Lung (tissue), 12 donors: ENCODE results near the gene FKBP5. TPM values are rescaled to one million over a fixed set of nuclear protein-coding genes. Genes with fewer than 3 reads are reported as not detected.
"Not testable (repeated sequence)": the region's sequence is repeated elsewhere in the genome, so short reads cannot be mapped to it uniquely, and the experiment has no call there.

ENCODE experiments used
- ATAC-seq: fragments of 200-7000 bp; cut with Tn5 transposase; one replicate; pipeline ENCODE4 v1.9.1; 2020; ENCODE audit warnings: moderate number of reproducible peaks; ENCODE audit not compliant: insufficient read depth, low FRiP score
- DNase-seq, 3 donors: peaks; one replicate each; pipeline ENCODE4 v3.0.0-alpha.2; 2013 to 2017
- H3K27ac ChIP-seq, 2 donors: one replicate each; pipeline ENCODE4 v1.5.1; 2013; ENCODE audit warnings: mild to moderate bottlenecking in 2 of 2, moderate library complexity in 2 of 2, control low read depth in 1 of 2, inconsistent platforms in 1 of 2, low read depth in 1 of 2, low read length in 1 of 2
- H3K27me3 ChIP-seq, 3 donors: one replicate each; pipeline ENCODE4 v1.5.1; 2013; ENCODE audit warnings: low read length in 2 of 3; ENCODE audit not compliant: control insufficient read depth in 3 of 3, insufficient read depth in 3 of 3
- H3K36me3 ChIP-seq, 4 donors: one replicate each; pipeline ENCODE4 v1.5.1; 2013; ENCODE audit warnings: low read length in 4 of 4, mild to moderate bottlenecking in 1 of 4, moderate library complexity in 1 of 4; ENCODE audit not compliant: control insufficient read depth in 4 of 4, insufficient read depth in 4 of 4
- H3K4me1 ChIP-seq, 5 donors: one replicate each; pipeline ENCODE4 v1.5.1; 2013; ENCODE audit warnings: low read length in 5 of 5, mild to moderate bottlenecking in 2 of 5, moderate library complexity in 1 of 5; ENCODE audit not compliant: control insufficient read depth in 5 of 5, insufficient read depth in 5 of 5
- H3K4me3 ChIP-seq: one replicate; pipeline ENCODE4 v1.5.1; 2013; ENCODE audit warnings: mild to moderate bottlenecking, control low read depth, moderate library complexity
- H3K9ac ChIP-seq, 2 donors: one replicate each; pipeline ENCODE4 v1.5.1; 2013; ENCODE audit warnings: low read length in 2 of 2, control low read depth in 1 of 2; ENCODE audit not compliant: insufficient read depth in 1 of 2
- H3K9me3 ChIP-seq, 4 donors: one replicate each; pipeline ENCODE4 v1.5.1; 2013; ENCODE audit warnings: low read length in 3 of 4, mild to moderate bottlenecking in 1 of 4, moderate library complexity in 1 of 4; ENCODE audit not compliant: control insufficient read depth in 4 of 4, insufficient read depth in 3 of 4
- CTCF ChIP-seq: IDR thresholded peaks from 2 replicates; pipeline ENCODE4 v1.5.1; 2012; ENCODE audit warnings: mild to moderate bottlenecking; ENCODE audit errors: control extremely low read depth, extremely low read depth
- WGBS, 2 donors: extraction: QIAGEN DNeasy Blood & Tissue Kit; methylation state at CpG; one replicate each; pipeline ENCODE4 v1.1.7; 2013; 5-methylcytosine and 5-hydroxymethylcytosine counted together
- polyA plus RNA-seq, 2 donors: library from polyadenylated mRNA; stranded (reverse); fragments of 200-250 nt; gene quantifications; one replicate each; pipeline ENCODE4 v1.2.1, GENCODE V29; 2013
- total RNA-seq, 2 donors: library from RNA; depleted of rRNA in 1 of 2; stranded (reverse); fragments of >200 nt in 1 of 2; gene quantifications; one replicate each; pipeline ENCODE4 v1.2.1, GENCODE V29; 2014 to 2021
- donor health status: control.
- donor health status: control.
- donor health status: Bipolar disorder and iron deficiency.
- donor health status: healthy.
- donor health status: DM: yes; HTN: yes; CAD: no.

Gene FKBP5
- total and polyA plus RNA-seq, 4 donors: 25.9 to 245 (median 106) TPM

GRCh38 chr6:35573495-35574110 is 115.1 kb downstream of the FKBP5 start:
- Histone ChIP-seq H3K9me3 (no peaks in the 10 kb centered on the region), H3K27ac (no peak overlapping the region), H3K9ac (no peak overlapping the region), H3K4me1 (no peaks in the 10 kb centered on the region), H3K27me3 (no peaks in the 10 kb centered on the region), H3K36me3 (peaks cover 0 to 40% (median 12%) of the 10 kb centered on the region in 4 donors), H3K4me3 (no peak overlapping the region)
- DNase-seq (no peak), ATAC-seq (no peak)
- no peak for TF ChIP-seq CTCF
- WGBS, 2 donors: 68 to 80% methylated on average over 3 of the region's 3 CpGs

GRCh38 chr6:35570885-35571330 is 117.8 kb downstream of the FKBP5 start:
- H3K4me1 ChIP-seq, H3K4me3 ChIP-seq, H3K9me3 ChIP-seq, H3K9ac ChIP-seq, ATAC-seq, DNase-seq, H3K27me3 ChIP-seq, H3K27ac ChIP-seq: not testable (repeated sequence)
- H3K36me3 ChIP-seq: peaks cover 0 to 26% (median 8%) of the 10 kb centered on the region in 4 donors
- WGBS, 2 donors: 66 to 92% methylated on average over 2 of the region's 2 CpGs

- H3K4me3 ChIP-seq: no peak overlapping the region
- H3K4me1 ChIP-seq: no peaks in the 10 kb centered on the region
- no peak overlapping the region for H3K9ac ChIP-seq
- DNase-seq: no peak
- peaks cover 0 to 3% (median 0%) of the 10 kb centered on the region in 4 donors for H3K9me3 ChIP-seq
- ATAC-seq: peak; percentile 14
- H3K27ac ChIP-seq: no peak overlapping the region
- no peaks in the 10 kb centered on the region for H3K27me3 ChIP-seq
- peaks cover 0 to 11% (median 2%) of the 10 kb centered on the region in 4 donors for H3K36me3 ChIP-seq
- TF ChIP-seq CTCF: no peak
- WGBS, 2 donors: 83% methylated on average over 5 of the region's 5 CpGs
These were observed 119.7 kb downstream of the FKBP5 start for GRCh38 chr6:35569011-35569461.

GRCh38 chr6:35566794-35567193 is 121.9 kb downstream of the FKBP5 start:
- Histone ChIP-seq H3K27ac (no peak overlapping the region), H3K4me1 (peaks cover 0 to 5% (median 2%) of the 10 kb centered on the region in 5 donors), H3K4me3 (no peak overlapping the region), H3K36me3 (no peaks in the 10 kb centered on the region), H3K9me3 (peaks cover 0 to 3% (median 0%) of the 10 kb centered on the region in 4 donors), H3K27me3 (no peaks in the 10 kb centered on the region), H3K9ac (no peak overlapping the region)
- 79 to 80% methylated on average over 8 of the region's 8 CpGs for WGBS, 2 donors
- no peak for TF ChIP-seq CTCF
- ATAC-seq (no peak), DNase-seq (no peak)
